WTC11 (cell line): Measurements from ENCODE around the gene TMCC1. TPM values are rescaled to one million over a fixed set of nuclear protein-coding genes. Genes with fewer than 3 reads are reported as not detected.
A peak's percentile ranks its signal among the peaks of the same experiment; 100 is the strongest.

Source experiments
- ATAC-seq: fragments of 200-7000 bp; cut with Tn5 transposase; 2 replicates; pipeline ENCODE4 v1.10.0; 2021; ENCODE audit warnings: mild to moderate bottlenecking, moderate library complexity
- CTCF ChIA-PET: fragments of 300-600 bp; sonication (Branson Sonifier 250); formaldehyde crosslinking; loops from one replicate; lab custom pipeline; 2021; ENCODE audit warnings: antibody characterized with exemption; lab: Charles Lee
- POLR2A ChIA-PET: fragments of 350-600 bp; sonication (Branson Sonifier 250); formaldehyde crosslinking; loops from one replicate; lab custom pipeline; 2021; ENCODE audit warnings: antibody characterized with exemption; lab: Charles Lee
- DNase-seq: peaks from one replicate; pipeline ENCODE4 v3.0.0; 2021; ENCODE audit warnings: low spot score
- H3K27ac Mint-ChIP-seq: 2 replicates; pipeline ENCODE4 v1.8.0; 2021; ENCODE audit warnings: mixed read lengths
- H3K27me3 Mint-ChIP-seq: 2 replicates; pipeline ENCODE4 v1.8.0; 2021; ENCODE audit warnings: low read depth, mild to moderate bottlenecking, moderate library complexity, mixed read lengths
- H3K36me3 Mint-ChIP-seq: 2 replicates; pipeline ENCODE4 v1.8.0; 2021; ENCODE audit warnings: mixed read lengths
- H3K4me1 Mint-ChIP-seq: 2 replicates; pipeline ENCODE4 v1.8.0; 2022; ENCODE audit warnings: mixed read lengths
- H3K4me3 Mint-ChIP-seq: 2 replicates; pipeline ENCODE4 v1.8.0; 2021; ENCODE audit warnings: mild to moderate bottlenecking, moderate library complexity, mixed read lengths
- H3K9me3 Mint-ChIP-seq: 2 replicates; pipeline ENCODE4 v1.8.0; 2021; ENCODE audit warnings: mixed read lengths
- ATF2 ChIP-seq: sonication (generic); formaldehyde crosslinking; IDR thresholded peaks from 2 replicates; pipeline ENCODE4 v1.8.1; 2022; ENCODE audit warnings: low read depth, missing genetic modification reagents, borderline replicate concordance
- ATF3 ChIP-seq: sonication (generic); formaldehyde crosslinking; conservative IDR thresholded peaks from 2 replicates; pipeline ENCODE4 v1.8.1; 2022; ENCODE audit warnings: mild to moderate bottlenecking, missing genetic modification reagents
- E2F5 ChIP-seq: sonication (generic); formaldehyde crosslinking; IDR thresholded peaks from 2 replicates; pipeline ENCODE4 v1.8.1; 2022; ENCODE audit warnings: mild to moderate bottlenecking, moderate library complexity, missing genetic modification reagents
- ESRRA ChIP-seq: sonication (generic); formaldehyde crosslinking; IDR thresholded peaks from 2 replicates; pipeline ENCODE4 v1.8.1; 2022; ENCODE audit warnings: mild to moderate bottlenecking, missing genetic modification reagents, borderline replicate concordance
- GABPB1 ChIP-seq: sonication (generic); formaldehyde crosslinking; IDR thresholded peaks from 2 replicates; pipeline ENCODE4 v1.8.1; 2023; ENCODE audit warnings: mild to moderate bottlenecking, missing genetic modification reagents
- GTF2I ChIP-seq: fragments of 250-450 bp; sonication (Bioruptor Pico); conservative IDR thresholded peaks from 2 replicates; pipeline ENCODE4 v1.4.0; 2021; ENCODE audit warnings: mild to moderate bottlenecking
- NFE2L1 ChIP-seq: sonication (generic); formaldehyde crosslinking; IDR thresholded peaks from 2 replicates; pipeline ENCODE4 v1.8.1; 2023; ENCODE audit warnings: missing genetic modification reagents
- NR3C1 ChIP-seq: sonication (generic); formaldehyde crosslinking; conservative IDR thresholded peaks from 2 replicates; pipeline ENCODE4 v1.8.1; 2023; ENCODE audit warnings: low read depth, mild to moderate bottlenecking, missing genetic modification reagents
- TEAD1 ChIP-seq: sonication (generic); formaldehyde crosslinking; IDR thresholded peaks from 2 replicates; pipeline ENCODE4 v1.8.0; 2022; ENCODE audit warnings: mild to moderate bottlenecking, missing genetic modification reagents
- ZBTB43 ChIP-seq: sonication (generic); formaldehyde crosslinking; IDR thresholded peaks from 2 replicates; pipeline ENCODE4 v1.8.1; 2023; ENCODE audit warnings: mild to moderate bottlenecking, missing genetic modification reagents
- ZNF232 ChIP-seq: sonication (generic); formaldehyde crosslinking; IDR thresholded peaks from 2 replicates; pipeline ENCODE4 v1.8.0; 2022; ENCODE audit warnings: mild to moderate bottlenecking, missing genetic modification reagents
- ZNF263 ChIP-seq: sonication (generic); formaldehyde crosslinking; IDR thresholded peaks from 2 replicates; pipeline ENCODE4 v1.8.1; 2022; ENCODE audit warnings: low read depth, mild to moderate bottlenecking, moderate library complexity, missing genetic modification reagents
- ZNF396 ChIP-seq: fragments of 250-450 bp; sonication (Bioruptor Pico); IDR thresholded peaks from 2 replicates; pipeline ENCODE4 v1.8.0; 2021; ENCODE audit warnings: mild to moderate bottlenecking, moderate library complexity, borderline replicate concordance
- ZNF671 ChIP-seq: fragments of 250-450 bp; sonication (Bioruptor Pico); IDR thresholded peaks from 2 replicates; pipeline ENCODE4 v1.8.0; 2021; ENCODE audit warnings: mild to moderate bottlenecking
- ZSCAN18 ChIP-seq: fragments of 250-450 bp; sonication (Bioruptor Pico); IDR thresholded peaks from 2 replicates; pipeline ENCODE4 v2.1.2; 2022; ENCODE audit warnings: mild to moderate bottlenecking, moderate library complexity
- total RNA-seq: library from RNA; stranded (reverse); gene quantifications from 3 replicates; pipeline ENCODE4 v1.2.3, GENCODE V29; 2021
- TF ChIP-seq, protein P1 (sequence below): sonication (generic); formaldehyde crosslinking; IDR thresholded peaks from 2 replicates; pipeline ENCODE4 v1.8.0; 2022; ENCODE audit warnings: mild to moderate bottlenecking, missing genetic modification reagents
- TF ChIP-seq, protein P2 (sequence below): sonication (generic); formaldehyde crosslinking; conservative IDR thresholded peaks from 2 replicates; pipeline ENCODE4 v1.8.1; 2023; ENCODE audit warnings: mild to moderate bottlenecking, low read depth, missing genetic modification reagents, moderate library complexity
- TF ChIP-seq, protein P3 (sequence below): sonication (generic); formaldehyde crosslinking; IDR thresholded peaks from 2 replicates; pipeline ENCODE4 v1.8.1; 2022; ENCODE audit warnings: missing genetic modification reagents, borderline replicate concordance
- TF ChIP-seq, protein P4 (sequence below): sonication (generic); formaldehyde crosslinking; IDR thresholded peaks from 2 replicates; pipeline ENCODE4 v1.8.0; 2023; ENCODE audit warnings: mild to moderate bottlenecking, missing genetic modification reagents

Gene TMCC1
- total RNA-seq, 1 experiment from 2014 or later, result 29.3 TPM

GRCh38 chr3:129688271-129688895 lies 205.1 kb downstream of the TMCC1 start (continued):
- TF ChIP-seq TEAD1 (CRISPR knock-in tag) (no peak), ESRRA (CRISPR knock-in tag) (no peak), ZNF671 (CRISPR knock-in tag) (no peak), NR3C1 (CRISPR knock-in tag) (no peak), ZNF232 (CRISPR knock-in tag) (no peak), ZSCAN18 (CRISPR knock-in tag) (no peak), ATF3 (CRISPR knock-in tag) (no peak), ZNF263 (no peak), ZBTB43 (CRISPR knock-in tag) (no peak)
- TF ChIP-seq, protein P1, sequence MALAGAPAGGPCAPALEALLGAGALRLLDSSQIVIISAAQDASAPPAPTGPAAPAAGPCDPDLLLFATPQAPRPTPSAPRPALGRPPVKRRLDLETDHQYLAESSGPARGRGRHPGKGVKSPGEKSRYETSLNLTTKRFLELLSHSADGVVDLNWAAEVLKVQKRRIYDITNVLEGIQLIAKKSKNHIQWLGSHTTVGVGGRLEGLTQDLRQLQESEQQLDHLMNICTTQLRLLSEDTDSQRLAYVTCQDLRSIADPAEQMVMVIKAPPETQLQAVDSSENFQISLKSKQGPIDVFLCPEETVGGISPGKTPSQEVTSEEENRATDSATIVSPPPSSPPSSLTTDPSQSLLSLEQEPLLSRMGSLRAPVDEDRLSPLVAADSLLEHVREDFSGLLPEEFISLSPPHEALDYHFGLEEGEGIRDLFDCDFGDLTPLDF (CRISPR knock-in tag), result no peak
- TF ChIP-seq, protein P2, sequence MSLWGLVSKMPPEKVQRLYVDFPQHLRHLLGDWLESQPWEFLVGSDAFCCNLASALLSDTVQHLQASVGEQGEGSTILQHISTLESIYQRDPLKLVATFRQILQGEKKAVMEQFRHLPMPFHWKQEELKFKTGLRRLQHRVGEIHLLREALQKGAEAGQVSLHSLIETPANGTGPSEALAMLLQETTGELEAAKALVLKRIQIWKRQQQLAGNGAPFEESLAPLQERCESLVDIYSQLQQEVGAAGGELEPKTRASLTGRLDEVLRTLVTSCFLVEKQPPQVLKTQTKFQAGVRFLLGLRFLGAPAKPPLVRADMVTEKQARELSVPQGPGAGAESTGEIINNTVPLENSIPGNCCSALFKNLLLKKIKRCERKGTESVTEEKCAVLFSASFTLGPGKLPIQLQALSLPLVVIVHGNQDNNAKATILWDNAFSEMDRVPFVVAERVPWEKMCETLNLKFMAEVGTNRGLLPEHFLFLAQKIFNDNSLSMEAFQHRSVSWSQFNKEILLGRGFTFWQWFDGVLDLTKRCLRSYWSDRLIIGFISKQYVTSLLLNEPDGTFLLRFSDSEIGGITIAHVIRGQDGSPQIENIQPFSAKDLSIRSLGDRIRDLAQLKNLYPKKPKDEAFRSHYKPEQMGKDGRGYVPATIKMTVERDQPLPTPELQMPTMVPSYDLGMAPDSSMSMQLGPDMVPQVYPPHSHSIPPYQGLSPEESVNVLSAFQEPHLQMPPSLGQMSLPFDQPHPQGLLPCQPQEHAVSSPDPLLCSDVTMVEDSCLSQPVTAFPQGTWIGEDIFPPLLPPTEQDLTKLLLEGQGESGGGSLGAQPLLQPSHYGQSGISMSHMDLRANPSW (CRISPR knock-in tag), result no peak
- TF ChIP-seq, protein P3, sequence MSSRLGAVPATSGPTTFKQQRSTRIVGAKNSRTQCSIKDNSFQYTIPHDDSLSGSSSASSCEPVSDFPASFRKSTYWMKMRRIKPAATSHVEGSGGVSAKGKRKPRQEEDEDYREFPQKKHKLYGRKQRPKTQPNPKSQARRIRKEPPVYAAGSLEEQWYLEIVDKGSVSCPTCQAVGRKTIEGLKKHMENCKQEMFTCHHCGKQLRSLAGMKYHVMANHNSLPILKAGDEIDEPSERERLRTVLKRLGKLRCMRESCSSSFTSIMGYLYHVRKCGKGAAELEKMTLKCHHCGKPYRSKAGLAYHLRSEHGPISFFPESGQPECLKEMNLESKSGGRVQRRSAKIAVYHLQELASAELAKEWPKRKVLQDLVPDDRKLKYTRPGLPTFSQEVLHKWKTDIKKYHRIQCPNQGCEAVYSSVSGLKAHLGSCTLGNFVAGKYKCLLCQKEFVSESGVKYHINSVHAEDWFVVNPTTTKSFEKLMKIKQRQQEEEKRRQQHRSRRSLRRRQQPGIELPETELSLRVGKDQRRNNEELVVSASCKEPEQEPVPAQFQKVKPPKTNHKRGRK, result no peak
- TF ChIP-seq, all 79 proteins: peak for 0

DNA sequence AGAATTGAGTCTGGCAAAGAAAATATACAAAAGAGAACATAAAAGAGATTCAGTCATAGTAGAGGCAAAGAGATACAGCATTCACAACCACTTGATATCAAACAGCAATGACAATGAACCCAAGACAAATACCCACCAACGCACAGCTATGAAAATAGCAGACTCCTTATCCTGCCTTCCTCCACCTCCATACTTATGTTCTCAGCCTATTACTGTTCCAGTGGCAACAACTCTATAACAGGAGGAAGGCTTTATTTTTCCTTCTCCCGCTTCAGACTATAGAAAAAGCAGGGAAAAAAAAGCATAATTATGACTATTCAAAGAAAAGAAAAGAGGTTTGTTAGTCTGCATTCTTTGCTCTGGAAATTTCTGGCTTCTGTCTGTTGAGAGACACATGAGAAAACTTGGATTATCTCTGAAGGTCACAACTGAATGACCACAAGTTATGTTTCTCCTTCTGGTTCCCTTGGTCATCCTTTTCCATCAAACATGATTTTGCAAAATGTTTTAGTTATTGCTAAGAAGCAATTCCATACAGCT lies 205.9 kb downstream of the TMCC1 start:
- Mint-ChIP-seq H3K36me3 (no peaks in the 10 kb centered on the region), H3K4me3 (peak overlapping the region; percentile 57), H3K27me3 (no peaks in the 10 kb centered on the region), H3K4me1 (peaks cover 66% of the 10 kb centered on the region), H3K9me3 (no peaks in the 10 kb centered on the region), H3K27ac (peak overlapping the region; percentile 68; the same call in 1 of the 2 replicates)
- TF ChIP-seq GTF2I (CRISPR knock-in tag) (no peak), ZNF396 (CRISPR knock-in tag) (no peak), GABPB1 (CRISPR knock-in tag) (no peak), ATF2 (CRISPR knock-in tag) (no peak), E2F5 (CRISPR knock-in tag) (no peak), NFE2L1 (CRISPR knock-in tag) (no peak)
- TF ChIP-seq, protein P3, result no peak
- TF ChIP-seq, protein P4, sequence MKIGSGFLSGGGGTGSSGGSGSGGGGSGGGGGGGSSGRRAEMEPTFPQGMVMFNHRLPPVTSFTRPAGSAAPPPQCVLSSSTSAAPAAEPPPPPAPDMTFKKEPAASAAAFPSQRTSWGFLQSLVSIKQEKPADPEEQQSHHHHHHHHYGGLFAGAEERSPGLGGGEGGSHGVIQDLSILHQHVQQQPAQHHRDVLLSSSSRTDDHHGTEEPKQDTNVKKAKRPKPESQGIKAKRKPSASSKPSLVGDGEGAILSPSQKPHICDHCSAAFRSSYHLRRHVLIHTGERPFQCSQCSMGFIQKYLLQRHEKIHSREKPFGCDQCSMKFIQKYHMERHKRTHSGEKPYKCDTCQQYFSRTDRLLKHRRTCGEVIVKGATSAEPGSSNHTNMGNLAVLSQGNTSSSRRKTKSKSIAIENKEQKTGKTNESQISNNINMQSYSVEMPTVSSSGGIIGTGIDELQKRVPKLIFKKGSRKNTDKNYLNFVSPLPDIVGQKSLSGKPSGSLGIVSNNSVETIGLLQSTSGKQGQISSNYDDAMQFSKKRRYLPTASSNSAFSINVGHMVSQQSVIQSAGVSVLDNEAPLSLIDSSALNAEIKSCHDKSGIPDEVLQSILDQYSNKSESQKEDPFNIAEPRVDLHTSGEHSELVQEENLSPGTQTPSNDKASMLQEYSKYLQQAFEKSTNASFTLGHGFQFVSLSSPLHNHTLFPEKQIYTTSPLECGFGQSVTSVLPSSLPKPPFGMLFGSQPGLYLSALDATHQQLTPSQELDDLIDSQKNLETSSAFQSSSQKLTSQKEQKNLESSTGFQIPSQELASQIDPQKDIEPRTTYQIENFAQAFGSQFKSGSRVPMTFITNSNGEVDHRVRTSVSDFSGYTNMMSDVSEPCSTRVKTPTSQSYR (CRISPR knock-in tag), result no peak
- CTCF ChIA-PET, result interaction anchor here (0.8 to 1.6 kb wide), 6 partner anchors 12 to 197 kb away, joined by 3 to 7 read pairs (median 4); no protein-coding TSS in a partner anchor
- DNase-seq (no peak), ATAC-seq (no peak)
- POLR2A ChIA-PET, result interaction anchor here (0.9 kb wide), 1 partner anchor 142 kb away, joined by 3 read pairs; no protein-coding TSS in a partner anchor
